ENCODE data around the gene CNOT6L.

- TF ChIP-seq, protein P1, sequence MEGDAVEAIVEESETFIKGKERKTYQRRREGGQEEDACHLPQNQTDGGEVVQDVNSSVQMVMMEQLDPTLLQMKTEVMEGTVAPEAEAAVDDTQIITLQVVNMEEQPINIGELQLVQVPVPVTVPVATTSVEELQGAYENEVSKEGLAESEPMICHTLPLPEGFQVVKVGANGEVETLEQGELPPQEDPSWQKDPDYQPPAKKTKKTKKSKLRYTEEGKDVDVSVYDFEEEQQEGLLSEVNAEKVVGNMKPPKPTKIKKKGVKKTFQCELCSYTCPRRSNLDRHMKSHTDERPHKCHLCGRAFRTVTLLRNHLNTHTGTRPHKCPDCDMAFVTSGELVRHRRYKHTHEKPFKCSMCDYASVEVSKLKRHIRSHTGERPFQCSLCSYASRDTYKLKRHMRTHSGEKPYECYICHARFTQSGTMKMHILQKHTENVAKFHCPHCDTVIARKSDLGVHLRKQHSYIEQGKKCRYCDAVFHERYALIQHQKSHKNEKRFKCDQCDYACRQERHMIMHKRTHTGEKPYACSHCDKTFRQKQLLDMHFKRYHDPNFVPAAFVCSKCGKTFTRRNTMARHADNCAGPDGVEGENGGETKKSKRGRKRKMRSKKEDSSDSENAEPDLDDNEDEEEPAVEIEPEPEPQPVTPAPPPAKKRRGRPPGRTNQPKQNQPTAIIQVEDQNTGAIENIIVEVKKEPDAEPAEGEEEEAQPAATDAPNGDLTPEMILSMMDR (conservative IDR thresholded peaks at IDR 0.05): no peak
- TF ChIP-seq ZFX (IDR thresholded peaks at IDR 0.05): no peak
Observed at GRCh38 chr4:77819404-77819842, 255 bp upstream of the CNOT6L start.

Measured in C4-2B (cell line).